ENCODE measurements around the gene GUCY1A1.

DNA sequence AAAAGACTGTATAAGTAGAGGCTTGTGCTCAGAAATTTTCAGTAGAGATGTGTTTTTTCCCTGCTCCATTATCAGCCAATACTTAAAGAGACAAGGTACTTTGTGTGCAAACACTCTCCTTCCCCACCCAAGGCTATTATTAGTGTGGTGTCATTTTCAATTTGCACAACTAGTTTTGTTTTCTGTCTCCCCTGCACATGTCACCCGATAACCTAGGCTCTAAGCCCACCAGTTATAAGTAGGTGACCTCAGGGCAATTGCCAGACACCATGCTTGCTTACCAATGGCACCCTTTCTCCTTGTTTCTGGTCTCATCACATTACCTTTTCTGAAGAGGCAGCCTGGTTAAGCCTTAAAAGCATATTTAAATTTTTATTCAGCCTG is 8.0 kb upstream of the GUCY1A1 start:
- TF ChIP-seq GATA2 (IDR thresholded peaks at IDR 0.05; ENCODE audit: low read depth, low read length) (no peak), GATA3 (IDR thresholded peaks at IDR 0.05; ENCODE audit: low read depth, low read length) (no peak)
